Pancreas (tissue), 10 donors: ENCODE measurements around the gene ZDHHC14. TPM values are rescaled to one million over a fixed set of nuclear protein-coding genes. Genes with fewer than 3 reads are reported as not detected.

Experiments
- ATAC-seq, 4 donors: fragments of 200-7000 bp; cut with Tn5 transposase; one replicate each; pipeline versions ENCODE4 v1.8.0 to v1.9.1; 2020; ENCODE audit warnings: mild to moderate bottlenecking in 4 of 4, moderate library complexity in 4 of 4
- DNase-seq, 6 donors: peaks; one replicate each; pipeline ENCODE4 v3.0.0-alpha.2; 2020
- FAIRE-seq: peaks from 2 replicates; lab custom pipeline; 2012; peaks lifted over from hg19 to GRCh38; lab: Jason Lieb, UNC
- H3K27ac ChIP-seq, 4 donors: fragments of 200-600 bp; sonication (generic); 1 replicate in 3 of 4; 2 replicates in 1 of 4; pipeline versions ENCODE4 v1.5.0 to v1.8.0; 2020
- H3K27me3 ChIP-seq, 4 donors: fragments of 200-600 bp; one replicate each; pipeline ENCODE4 v1.8.0; 2021
- H3K36me3 ChIP-seq, 3 donors: fragments of 200-600 bp; sonication (generic) in 1 of 3; one replicate each; pipeline versions ENCODE4 v1.5.0 to v1.8.0; 2020 to 2021
- H3K4me1 ChIP-seq, 3 donors: fragments of 200-600 bp; one replicate each; pipeline ENCODE4 v1.8.0; 2021
- H3K4me3 ChIP-seq, 4 donors: fragments of 200-600 bp; sonication (generic) in 2 of 4; one replicate each; pipeline versions ENCODE4 v1.5.0 to v1.8.0; 2020 to 2021
- H3K9me3 ChIP-seq, 4 donors: fragments of 200-600 bp; one replicate each; pipeline ENCODE4 v1.8.0; 2021
- CTCF ChIP-seq, 4 donors: fragments of 200-600 bp; sonication (generic) in 3 of 4; IDR thresholded peaks; one replicate each; pipeline versions ENCODE4 v1.5.0 to v1.8.0; 2021; ENCODE audit warnings: antibody characterized with exemption in 4 of 4
- WGBS, 2 donors: extraction: QIAGEN DNeasy Blood & Tissue Kit; methylation state at CpG; one replicate each; pipeline ENCODE4 v1.1.7; 2013; 5-methylcytosine and 5-hydroxymethylcytosine counted together
- intact Hi-C, 3 donors: fragments of 100-400 bp; cut with DNase I; formaldehyde crosslinking; loops; one replicate each; pipeline versions ENCODE4 v1.11.1 to v1.14.2; 2022
- polyA plus RNA-seq, 2 donors: library from polyadenylated mRNA; stranded (reverse); fragments of 200-250 nt; gene quantifications; one replicate each; pipeline ENCODE4 v1.2.3, GENCODE V29; 2013
- total RNA-seq, 6 donors: library from RNA; stranded (reverse); fragmentation: NEBNext Ultra II Directional in 4 of 6; extraction: Animal tissue kit (Norgen Biotek cat#: 25700) in 4 of 6; gene quantifications; one replicate each; pipeline versions ENCODE4 v1.2.1 to v1.2.4, GENCODE V29; 2021 to 2023
- donor health status: healthy with polysubstance abuse.
- donor health status: DM: no; HTN: no; CAD: no; lungs with moderate emphysema.
- donor health status: DM: no; HTN: no; CAD: no.
- donor health status: control.
- donor health status: control.
- donor health status: Bipolar disorder and iron deficiency.
- donor health status: DM: yes; HTN: yes; CAD: no.
- donor health status: DM: no; HTN: no; CAD: no.
- donor health status: DM: no; HTN: no; CAD: no.
- donor health status: DM: yes; HTN: yes; CAD: no.

ZDHHC14 gene
- total and polyA plus RNA-seq, 8 donors = 3.1 to 9.9 (median 4.5) TPM

GRCh38 chr6:157445277-157446009 is 64.5 kb downstream of the ZDHHC14 start:
- 78 to 84% methylated on average over 10 of the region's 10 CpGs for WGBS, 2 donors

GRCh38 chr6:157447735-157448134 is 66.7 kb downstream of the ZDHHC14 start:
- peaks cover 0 to 3% (median 0%) of the 10 kb centered on the region in 3 donors for H3K4me1 ChIP-seq
- no peaks in the 10 kb centered on the region for H3K27me3 ChIP-seq
- no peaks in the 10 kb centered on the region for H3K36me3 ChIP-seq
- no peak for DNase-seq
- FAIRE-seq = no peak
- no peak overlapping the region for H3K4me3 ChIP-seq
- intact Hi-C loops = no loop called here
- no peak for TF ChIP-seq CTCF (IDR thresholded peaks at IDR 0.05)
- no peak overlapping the region for H3K27ac ChIP-seq
- H3K9me3 ChIP-seq = no peaks in the 10 kb centered on the region
- 100% methylated on average over 3 of the region's 3 CpGs for WGBS, 2 donors
- ATAC-seq = no peak

More at GRCh38 chr6:157445277-157446009, 64.5 kb downstream of the ZDHHC14 start:
- ATAC-seq (no peak), FAIRE-seq (no peak), DNase-seq (no peak)
- Histone ChIP-seq H3K27ac (no peak overlapping the region), H3K9me3 (no peaks in the 10 kb centered on the region), H3K4me3 (no peak overlapping the region), H3K27me3 (no peaks in the 10 kb centered on the region), H3K4me1 (no peaks in the 10 kb centered on the region), H3K36me3 (no peaks in the 10 kb centered on the region)
- intact Hi-C loops = no loop called here
- TF ChIP-seq CTCF (IDR thresholded peaks at IDR 0.05) = no peak

- no peak overlapping the region for H3K4me3 ChIP-seq
- no peaks in the 10 kb centered on the region for H3K27me3 ChIP-seq
- intact Hi-C loops = no loop called here
- H3K27ac ChIP-seq = peak overlapping the region in 1 of 4 donors; percentile 33
- ATAC-seq (no peak), FAIRE-seq (no peak), DNase-seq (no peak)
- H3K36me3 ChIP-seq = no peaks in the 10 kb centered on the region
- no peak for TF ChIP-seq CTCF (IDR thresholded peaks at IDR 0.05)
- H3K9me3 ChIP-seq = no peaks in the 10 kb centered on the region
- H3K4me1 ChIP-seq = peaks cover 0 to 3% (median 0%) of the 10 kb centered on the region in 3 donors
- WGBS, 2 donors = 55 to 60% methylated on average over 6 of the region's 6 CpGs
Measured at GRCh38 chr6:157449610-157450009, 68.6 kb downstream of the ZDHHC14 start.

- no peak overlapping the region for H3K4me3 ChIP-seq
- DNase-seq = no peak
- no peak for TF ChIP-seq CTCF (IDR thresholded peaks at IDR 0.05)
- no peak overlapping the region for H3K27ac ChIP-seq
- peaks cover 0 to 3% (median 0%) of the 10 kb centered on the region in 3 donors for H3K4me1 ChIP-seq
- no peaks in the 10 kb centered on the region for H3K27me3 ChIP-seq
- ATAC-seq = no peak
- 78 to 80% methylated on average over 10 of the region's 10 CpGs for WGBS, 2 donors
- no peak for FAIRE-seq
- no peaks in the 10 kb centered on the region for H3K36me3 ChIP-seq
- intact Hi-C loops = no loop called here
- H3K9me3 ChIP-seq = no peaks in the 10 kb centered on the region
Measured at GRCh38 chr6:157450931-157451742, 70.1 kb downstream of the ZDHHC14 start.
